ENCODE data around the gene FHL1. TPM values are rescaled to one million over a fixed set of nuclear protein-coding genes. Genes with fewer than 3 reads are reported as not detected.

FHL1 gene
- total and polyA plus RNA-seq, 7 donors = 325 to 8,382 (median 6,074) TPM

- Histone ChIP-seq H3K27ac (peak overlapping the region; percentile 53), H3K4me3 (no peak overlapping the region), H3K9me3 (no peaks in the 10 kb centered on the region), H3K27me3 (ENCODE audit: insufficient read depth in 3 of 3, low read length in 2 of 3) (no peaks in the 10 kb centered on the region), H3K36me3 (ENCODE audit: insufficient read depth in 1 of 2, low read depth in 1 of 2) (peaks cover 0 to 40% of the 10 kb centered on the region in 2 donors), H3K4me1 (no peaks in the 10 kb centered on the region)
- intact Hi-C loops (cut with DNase I) = loop anchor here in 1 of 2 donors (5.0 kb wide), 1 partner anchor 42 kb away; no protein-coding TSS in a partner anchor
- WGBS, 3 donors = 49 to 57% (median 49%) methylated on average over 7 of the region's 7 CpGs
- no peak for DNase-seq
- no peak for TF ChIP-seq CTCF (IDR thresholded peaks at IDR 0.05)
- ATAC-seq = peak; percentile 1 to 5 (median 3)
These were observed 67.2 kb downstream of the FHL1 start for GRCh38 chrX:136214551-136214950.

GRCh38 chrX:136215559-136215958, 68.2 kb downstream of the FHL1 start:
- no peaks in the 10 kb centered on the region for H3K27me3 ChIP-seq (ENCODE audit: insufficient read depth in 3 of 3, low read length in 2 of 3)
- H3K4me1 ChIP-seq = no peaks in the 10 kb centered on the region
- no peak for DNase-seq
- no peaks in the 10 kb centered on the region for H3K9me3 ChIP-seq
- no peak for ATAC-seq
- no peak overlapping the region for H3K27ac ChIP-seq
- peaks cover 0 to 41% of the 10 kb centered on the region in 2 donors for H3K36me3 ChIP-seq (ENCODE audit: insufficient read depth in 1 of 2, low read depth in 1 of 2)
- intact Hi-C loops (cut with DNase I) = no loop called here
- no peak overlapping the region for H3K4me3 ChIP-seq
- TF ChIP-seq CTCF (IDR thresholded peaks at IDR 0.05) = no peak

- WGBS, 3 donors = 69 to 89% (median 82%) methylated on average over 5 of the region's 5 CpGs
- intact Hi-C loops (cut with DNase I) = no loop called here
These were observed 72.6 kb downstream of the FHL1 start for GRCh38 chrX:136219893-136220292.

GRCh38 chrX:136220540-136220939, 73.2 kb downstream of the FHL1 start:
- 76 to 96% (median 94%) methylated on average over 4 of the region's 4 CpGs for WGBS, 3 donors
- ATAC-seq (no peak), DNase-seq (no peak)
- Histone ChIP-seq H3K4me1 (no peaks in the 10 kb centered on the region), H3K27me3 (ENCODE audit: insufficient read depth in 3 of 3, low read length in 2 of 3) (no peaks in the 10 kb centered on the region), H3K27ac (no peak overlapping the region), H3K9me3 (no peaks in the 10 kb centered on the region), H3K36me3 (ENCODE audit: insufficient read depth in 1 of 2, low read depth in 1 of 2) (peaks cover 0 to 78% of the 10 kb centered on the region in 2 donors), H3K4me3 (no peak overlapping the region)
- intact Hi-C loops (cut with DNase I) = no loop called here
- TF ChIP-seq CTCF (IDR thresholded peaks at IDR 0.05) = no peak

More at GRCh38 chrX:136219893-136220292, 72.6 kb downstream of the FHL1 start:
- Histone ChIP-seq H3K27ac (no peak overlapping the region), H3K9me3 (no peaks in the 10 kb centered on the region), H3K27me3 (ENCODE audit: insufficient read depth in 3 of 3, low read length in 2 of 3) (no peaks in the 10 kb centered on the region), H3K36me3 (ENCODE audit: insufficient read depth in 1 of 2, low read depth in 1 of 2) (peaks cover 0 to 71% of the 10 kb centered on the region in 2 donors), H3K4me1 (no peaks in the 10 kb centered on the region), H3K4me3 (no peak overlapping the region)
- ATAC-seq = no peak
- no peak for DNase-seq
- TF ChIP-seq CTCF (IDR thresholded peaks at IDR 0.05) = no peak

- no peak for ATAC-seq
- Histone ChIP-seq H3K4me1 (no peaks in the 10 kb centered on the region), H3K27me3 (ENCODE audit: insufficient read depth in 3 of 3, low read length in 2 of 3) (no peaks in the 10 kb centered on the region), H3K27ac (no peak overlapping the region), H3K4me3 (no peak overlapping the region), H3K36me3 (ENCODE audit: insufficient read depth in 1 of 2, low read depth in 1 of 2) (peaks cover 0 to 82% of the 10 kb centered on the region in 2 donors), H3K9me3 (no peaks in the 10 kb centered on the region)
- intact Hi-C loops (cut with DNase I) = no loop called here
- no peak for TF ChIP-seq CTCF (IDR thresholded peaks at IDR 0.05)
- no peak for DNase-seq
- WGBS, 3 donors = 68 to 93% (median 90%) methylated on average over 3 of the region's 3 CpGs
These were observed 73.6 kb downstream of the FHL1 start for GRCh38 chrX:136220951-136221350.
